ENCODE measurements around the gene TNPO1. TPM values are rescaled to one million over a fixed set of nuclear protein-coding genes. Genes with fewer than 3 reads are reported as not detected.

The TNPO1 gene
- total and polyA plus RNA-seq, 11 donors, result 6.4 to 92.2 (median 67.2) TPM

DNA sequence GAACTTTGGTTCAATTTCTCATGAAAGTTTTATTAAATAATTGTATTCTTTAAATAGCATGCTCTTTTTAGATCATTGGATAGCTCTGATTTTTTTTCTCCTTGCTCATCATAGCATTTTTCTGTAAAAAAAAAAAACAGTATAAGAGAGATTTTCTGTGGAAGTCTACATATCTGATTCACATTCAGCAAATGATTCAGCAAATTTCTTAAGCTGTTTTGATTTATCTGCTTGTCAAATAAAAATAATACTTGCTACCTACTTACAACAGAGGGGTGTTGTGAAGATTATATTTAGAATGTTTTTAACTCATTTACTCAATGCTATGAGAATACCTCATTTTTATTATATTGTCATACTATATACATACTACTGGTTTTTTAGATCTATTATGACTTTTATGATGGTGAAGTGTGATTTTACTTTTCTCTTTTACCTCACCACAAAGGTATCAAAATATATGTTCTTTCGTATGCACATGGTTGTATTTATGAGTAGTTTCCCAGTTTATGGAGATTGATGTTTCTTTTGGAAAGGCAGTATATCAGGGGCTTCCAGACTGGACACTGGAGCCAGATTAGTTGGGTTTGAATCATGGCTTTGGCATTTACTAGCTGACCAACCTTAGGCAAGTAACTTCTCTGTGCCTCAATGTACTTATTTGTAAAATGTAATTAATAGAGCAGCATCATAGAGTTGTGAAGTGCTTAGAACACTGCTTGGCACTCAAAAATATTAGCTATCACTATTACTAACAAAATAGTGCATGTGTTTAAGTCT is 25.5 kb downstream of the TNPO1 start:
- Histone ChIP-seq H3K4me1 (peaks cover 0 to 86% (median 37%) of the 10 kb centered on the region in 12 donors), H3K27me3 (no peaks in the 10 kb centered on the region), H3K27ac (no peak overlapping the region), H3K9me3 (no peaks in the 10 kb centered on the region), H3K4me3 (no peak overlapping the region), H3K36me3 (no peaks in the 10 kb centered on the region)
- DNase-seq, result no peak
- no peak for TF ChIP-seq POLR2A (IDR thresholded peaks at IDR 0.05)
- TF ChIP-seq, protein P1, sequence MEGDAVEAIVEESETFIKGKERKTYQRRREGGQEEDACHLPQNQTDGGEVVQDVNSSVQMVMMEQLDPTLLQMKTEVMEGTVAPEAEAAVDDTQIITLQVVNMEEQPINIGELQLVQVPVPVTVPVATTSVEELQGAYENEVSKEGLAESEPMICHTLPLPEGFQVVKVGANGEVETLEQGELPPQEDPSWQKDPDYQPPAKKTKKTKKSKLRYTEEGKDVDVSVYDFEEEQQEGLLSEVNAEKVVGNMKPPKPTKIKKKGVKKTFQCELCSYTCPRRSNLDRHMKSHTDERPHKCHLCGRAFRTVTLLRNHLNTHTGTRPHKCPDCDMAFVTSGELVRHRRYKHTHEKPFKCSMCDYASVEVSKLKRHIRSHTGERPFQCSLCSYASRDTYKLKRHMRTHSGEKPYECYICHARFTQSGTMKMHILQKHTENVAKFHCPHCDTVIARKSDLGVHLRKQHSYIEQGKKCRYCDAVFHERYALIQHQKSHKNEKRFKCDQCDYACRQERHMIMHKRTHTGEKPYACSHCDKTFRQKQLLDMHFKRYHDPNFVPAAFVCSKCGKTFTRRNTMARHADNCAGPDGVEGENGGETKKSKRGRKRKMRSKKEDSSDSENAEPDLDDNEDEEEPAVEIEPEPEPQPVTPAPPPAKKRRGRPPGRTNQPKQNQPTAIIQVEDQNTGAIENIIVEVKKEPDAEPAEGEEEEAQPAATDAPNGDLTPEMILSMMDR (IDR thresholded peaks at IDR 0.05), result no peak
- intact Hi-C loops (cut with DNase I), result loop anchor here in 2 of 10 donors (10.0 kb wide), 1 partner anchor 227 kb away; no protein-coding TSS in a partner anchor
- 90 to 99% (median 97%) methylated on average over 1 of the region's 1 CpG for WGBS, 4 donors
- ATAC-seq, result no peak

GRCh38 chr5:72842816-72843215 is 26.4 kb downstream of the TNPO1 start:
- Histone ChIP-seq H3K9me3 (no peaks in the 10 kb centered on the region), H3K27ac (peak overlapping the region in 1 of 12 donors; percentile 15), H3K36me3 (no peaks in the 10 kb centered on the region), H3K4me3 (no peak overlapping the region), H3K27me3 (no peaks in the 10 kb centered on the region), H3K4me1 (peaks cover 0 to 91% (median 37%) of the 10 kb centered on the region in 12 donors)
- TF ChIP-seq, protein P1 (IDR thresholded peaks at IDR 0.05), result peak in 2 of 12 donors; percentile 4 to 10
- no peak for TF ChIP-seq POLR2A (IDR thresholded peaks at IDR 0.05)
- ATAC-seq (peak in 3 of 4 donors; percentile 57 to 81 (median 70)), DNase-seq (no peak)
- intact Hi-C loops (cut with DNase I), result loop anchor here in 2 of 10 donors (10.0 kb wide), 1 partner anchor 228 kb away; no protein-coding TSS in a partner anchor

DNA sequence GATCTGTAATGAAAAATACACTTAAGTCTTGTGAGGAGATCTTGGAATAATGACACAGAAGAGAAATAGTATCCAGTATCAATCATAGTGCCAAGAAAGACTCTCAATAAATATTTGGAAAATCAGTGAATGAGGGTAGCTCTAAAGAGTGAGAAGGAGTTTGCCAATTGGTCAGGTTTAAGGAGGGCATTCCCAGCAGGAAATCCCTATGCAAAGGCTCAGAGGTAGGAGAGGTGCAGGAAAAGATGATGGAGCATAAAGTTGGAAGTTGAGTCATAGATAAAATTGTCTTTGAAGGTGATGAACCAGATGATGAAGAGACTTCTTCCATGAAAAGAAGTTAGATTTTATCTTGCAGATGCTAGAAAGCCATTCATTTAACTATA is 27.8 kb downstream of the TNPO1 start:
- DNase-seq, result no peak
- H3K36me3 ChIP-seq, result no peaks in the 10 kb centered on the region
- no peak overlapping the region for H3K27ac ChIP-seq
- no peaks in the 10 kb centered on the region for H3K9me3 ChIP-seq
- H3K4me1 ChIP-seq, result peaks cover 0 to 80% (median 25%) of the 10 kb centered on the region in 12 donors
- ATAC-seq, result no peak
- TF ChIP-seq, protein P1 (IDR thresholded peaks at IDR 0.05), result no peak
- TF ChIP-seq POLR2A (IDR thresholded peaks at IDR 0.05), result no peak
- no peaks in the 10 kb centered on the region for H3K27me3 ChIP-seq
- intact Hi-C loops (cut with DNase I), result loop anchor here in 2 of 10 donors (10.0 kb wide), 1 partner anchor 229 kb away; no protein-coding TSS in a partner anchor
- no peak overlapping the region for H3K4me3 ChIP-seq

DNA sequence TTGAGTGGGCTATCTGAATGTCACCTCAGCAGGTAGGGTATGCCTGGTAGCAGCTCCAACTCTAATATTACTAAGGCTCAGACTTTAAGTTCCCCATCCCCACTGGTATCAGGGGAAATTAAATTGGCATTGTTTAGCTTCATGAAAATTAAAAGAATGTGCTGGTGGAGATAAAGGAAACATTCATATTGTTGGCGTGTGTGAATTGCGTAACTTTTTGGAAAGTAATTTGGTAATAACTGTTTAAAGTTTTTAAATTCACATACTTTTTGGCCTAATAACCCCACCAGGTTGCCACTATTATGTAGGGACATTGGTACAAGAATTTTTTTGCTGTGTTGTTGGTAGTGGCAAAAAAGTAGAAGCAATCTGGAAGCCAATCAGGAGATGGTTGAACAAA is 29.4 kb downstream of the TNPO1 start:
- WGBS, 4 donors, result 70 to 82% (median 76%) methylated on average over 2 of the region's 2 CpGs
- no peak overlapping the region for H3K4me3 ChIP-seq
- no peak for TF ChIP-seq POLR2A (IDR thresholded peaks at IDR 0.05)
- TF ChIP-seq, protein P1 (IDR thresholded peaks at IDR 0.05), result no peak
- intact Hi-C loops (cut with DNase I), result loop anchor here in 3 of 10 donors (5.0 to 10.0 kb wide), 2 partner anchors 231 to 234 kb away; no protein-coding TSS in a partner anchor
- no peaks in the 10 kb centered on the region for H3K9me3 ChIP-seq
- DNase-seq (no peak), ATAC-seq (no peak)
- no peaks in the 10 kb centered on the region for H3K36me3 ChIP-seq
- no peak overlapping the region for H3K27ac ChIP-seq
- no peaks in the 10 kb centered on the region for H3K27me3 ChIP-seq
- H3K4me1 ChIP-seq, result peaks cover 0 to 83% (median 41%) of the 10 kb centered on the region in 12 donors
